ENCODE results near the gene EEF1AKMT2.

Gene EEF1AKMT2

GRCh38 chr10:124736491-124737136, 55.1 kb downstream of the EEF1AKMT2 start:
- no peak for DNase-seq

- no peak for DNase-seq
Measured at GRCh38 chr10:124735491-124736286, 56.0 kb downstream of the EEF1AKMT2 start.

GRCh38 chr10:124734311-124735166, 57.1 kb downstream of the EEF1AKMT2 start:
- DNase-seq: no peak

GRCh38 chr10:124733571-124734245, 58.0 kb downstream of the EEF1AKMT2 start:
- no peak for DNase-seq

GRCh38 chr10:124732931-124733570, 58.6 kb downstream of the EEF1AKMT2 start:
- no peak for DNase-seq

- DNase-seq: no peak
Measured at GRCh38 chr10:124731551-124731950, 60.1 kb downstream of the EEF1AKMT2 start.

- DNase-seq: no peak
Measured at GRCh38 chr10:124730790-124731189, 60.9 kb downstream of the EEF1AKMT2 start.

GRCh38 chr10:124728830-124729661, 62.6 kb downstream of the EEF1AKMT2 start:
- DNase-seq: no peak

GRCh38 chr10:124728071-124728829, 63.4 kb downstream of the EEF1AKMT2 start:
- DNase-seq: no peak

- DNase-seq: no peak
Measured at GRCh38 chr10:124727361-124727960, 64.2 kb downstream of the EEF1AKMT2 start.

GRCh38 chr10:124725791-124726190, 65.9 kb downstream of the EEF1AKMT2 start:
- DNase-seq: no peak

- DNase-seq: no peak
Measured at GRCh38 chr10:124725171-124725631, 66.5 kb downstream of the EEF1AKMT2 start.

GRCh38 chr10:124724279-124725027, 67.2 kb downstream of the EEF1AKMT2 start:
- no peak for DNase-seq

- DNase-seq: no peak
Measured at GRCh38 chr10:124723826-124724225, 67.9 kb downstream of the EEF1AKMT2 start.

- no peak for DNase-seq
Measured at GRCh38 chr10:124722798-124723783, 68.6 kb downstream of the EEF1AKMT2 start.

- no peak for DNase-seq
Measured at GRCh38 chr10:124721330-124722045, 70.2 kb downstream of the EEF1AKMT2 start.

GRCh38 chr10:124719213-124719851, 72.4 kb downstream of the EEF1AKMT2 start:
- no peak for DNase-seq

Data from SHP77 treated with DMSO at 0.1 percent for 48 hours (cell line).